Endodermal cell (in vitro differentiated cells): ENCODE measurements around the gene CACNA2D1. TPM values are rescaled to one million over a fixed set of nuclear protein-coding genes. Genes with fewer than 3 reads are reported as not detected.

Experiments used
- DNase-seq: peaks from one replicate; pipeline ENCODE4 v3.0.0-alpha.2; 2017
- H3K27ac ChIP-seq: 2 replicates; pipeline ENCODE4 v1.5.1; 2013; ENCODE audit warnings: mild to moderate bottlenecking, low read depth, low read length, moderate library complexity
- H3K27me3 ChIP-seq: 2 replicates; pipeline ENCODE4 v1.6.1; 2013; ENCODE audit warnings: mild to moderate bottlenecking, low read length, moderate library complexity; ENCODE audit not compliant: insufficient read depth, control insufficient read depth, poor library complexity, severe bottlenecking
- H3K36me3 ChIP-seq: 2 replicates; pipeline ENCODE4 v1.7.0; 2013; ENCODE audit warnings: mild to moderate bottlenecking, low read length, moderate library complexity; ENCODE audit not compliant: control insufficient read depth, insufficient read depth
- H3K4me1 ChIP-seq: one replicate; pipeline ENCODE4 v1.7.0; 2013; ENCODE audit warnings: low read length; ENCODE audit not compliant: control insufficient read depth, insufficient read depth
- H3K4me3 ChIP-seq: 2 replicates; pipeline ENCODE4 v1.5.1; 2013; ENCODE audit warnings: mild to moderate bottlenecking, low read length, moderate library complexity
- H3K9ac ChIP-seq: 2 replicates; pipeline ENCODE4 v1.6.1; 2013; ENCODE audit warnings: mild to moderate bottlenecking, low read length, moderate library complexity; ENCODE audit not compliant: poor library complexity, severe bottlenecking; ENCODE audit errors: extremely low read depth
- H3K9me3 ChIP-seq: 2 replicates; pipeline ENCODE4 v1.6.1; 2013; ENCODE audit warnings: mild to moderate bottlenecking, low read length, moderate library complexity; ENCODE audit not compliant: control insufficient read depth
- H3K27ac Mint-ChIP-seq: 2 replicates; pipeline ENCODE4 v1.8.0; 2020; ENCODE audit warnings: mixed read lengths
- H3K27me3 Mint-ChIP-seq: 2 replicates; pipeline ENCODE4 v1.8.0; 2021; ENCODE audit warnings: mild to moderate bottlenecking, mixed read lengths; ENCODE audit not compliant: insufficient read depth
- H3K36me3 Mint-ChIP-seq: 2 replicates; pipeline ENCODE4 v1.8.0; 2020; ENCODE audit warnings: low read depth, mixed read lengths
- H3K4me1 Mint-ChIP-seq: 2 replicates; pipeline ENCODE4 v1.8.0; 2020; ENCODE audit warnings: mixed read lengths
- H3K4me3 Mint-ChIP-seq: 2 replicates; pipeline ENCODE4 v1.8.0; 2020; ENCODE audit warnings: mild to moderate bottlenecking, moderate library complexity, mixed read lengths
- H3K9me3 Mint-ChIP-seq: 2 replicates; pipeline ENCODE4 v1.8.0; 2020; ENCODE audit warnings: mild to moderate bottlenecking, mixed read lengths
- WGBS, 2 experiments: methylation state at CpG; one replicate each; pipeline versions ENCODE4 v1.1.5 to v1.1.7; 2013; ENCODE audit warnings: missing lambda C conversion rate in 2 of 2, mixed read lengths in 1 of 2; ENCODE audit not compliant: insufficient coverage in 1 of 2, insufficient read length in 1 of 2; 5-methylcytosine and 5-hydroxymethylcytosine counted together
- total RNA-seq, 2 donors: library from RNA; stranded (reverse); fragmentation: NEBNext Ultra II Directional in 1 of 2; extraction: Animal tissue kit (Norgen Biotek cat#: 25700) in 1 of 2; gene quantifications; 2 replicates in 1 of 2; 3 replicates in 1 of 2; pipeline ENCODE4 v1.2.1, GENCODE V29; 2021
- TF ChIP-seq, protein P1 (sequence below): fragments of 200-600 bp; sonication (generic); conservative IDR thresholded peaks from 2 replicates; pipeline ENCODE4 v1.5.0; 2021; ENCODE audit warnings: antibody characterized with exemption, mild to moderate bottlenecking

Gene CACNA2D1
- total RNA-seq, 2 donors from 2014 or later: 16.9 to 26.8 TPM

DNA sequence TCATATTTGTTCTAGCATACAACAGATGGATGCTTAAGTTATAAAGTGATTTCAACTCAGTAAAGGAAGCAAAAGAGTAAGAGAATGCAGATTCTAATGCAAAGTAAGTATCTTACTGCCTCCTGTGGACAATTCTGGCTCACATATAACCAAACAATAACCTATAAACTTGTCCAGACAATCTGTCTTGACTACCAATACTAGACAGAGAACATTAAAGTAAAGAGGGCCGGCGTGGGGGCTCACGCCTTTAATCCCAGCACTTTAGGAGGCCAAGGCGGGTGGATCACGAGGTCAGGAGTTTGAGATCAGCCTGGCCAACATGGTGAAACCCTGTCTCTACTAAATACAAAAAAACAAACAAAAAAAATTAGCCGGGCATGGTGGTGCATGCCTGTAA lies 329.3 kb downstream of the CACNA2D1 start:
- Mint-ChIP-seq H3K4me1 (peaks cover 20% of the 10 kb centered on the region), H3K27ac (no peak overlapping the region), H3K27me3 (no peaks in the 10 kb centered on the region), H3K36me3 (no peaks in the 10 kb centered on the region), H3K9me3 (no peaks in the 10 kb centered on the region), H3K4me3 (no peak overlapping the region)
- peaks cover 2% of the 10 kb centered on the region for H3K4me1 ChIP-seq
- no peaks in the 10 kb centered on the region for H3K27me3 ChIP-seq
- WGBS, 2 experiments: 94% methylated on average over 6 of the region's 6 CpGs; no CpG with 5 or more reads in 1 of the 2 experiments
- no peak overlapping the region for H3K27ac ChIP-seq
- TF ChIP-seq, protein P1, sequence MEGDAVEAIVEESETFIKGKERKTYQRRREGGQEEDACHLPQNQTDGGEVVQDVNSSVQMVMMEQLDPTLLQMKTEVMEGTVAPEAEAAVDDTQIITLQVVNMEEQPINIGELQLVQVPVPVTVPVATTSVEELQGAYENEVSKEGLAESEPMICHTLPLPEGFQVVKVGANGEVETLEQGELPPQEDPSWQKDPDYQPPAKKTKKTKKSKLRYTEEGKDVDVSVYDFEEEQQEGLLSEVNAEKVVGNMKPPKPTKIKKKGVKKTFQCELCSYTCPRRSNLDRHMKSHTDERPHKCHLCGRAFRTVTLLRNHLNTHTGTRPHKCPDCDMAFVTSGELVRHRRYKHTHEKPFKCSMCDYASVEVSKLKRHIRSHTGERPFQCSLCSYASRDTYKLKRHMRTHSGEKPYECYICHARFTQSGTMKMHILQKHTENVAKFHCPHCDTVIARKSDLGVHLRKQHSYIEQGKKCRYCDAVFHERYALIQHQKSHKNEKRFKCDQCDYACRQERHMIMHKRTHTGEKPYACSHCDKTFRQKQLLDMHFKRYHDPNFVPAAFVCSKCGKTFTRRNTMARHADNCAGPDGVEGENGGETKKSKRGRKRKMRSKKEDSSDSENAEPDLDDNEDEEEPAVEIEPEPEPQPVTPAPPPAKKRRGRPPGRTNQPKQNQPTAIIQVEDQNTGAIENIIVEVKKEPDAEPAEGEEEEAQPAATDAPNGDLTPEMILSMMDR: no peak
- DNase-seq: no peak
- H3K36me3 ChIP-seq: no peaks in the 10 kb centered on the region
- no peaks in the 10 kb centered on the region for H3K9me3 ChIP-seq
- H3K4me3 ChIP-seq: no peak overlapping the region
- H3K9ac ChIP-seq: no peak overlapping the region

DNA sequence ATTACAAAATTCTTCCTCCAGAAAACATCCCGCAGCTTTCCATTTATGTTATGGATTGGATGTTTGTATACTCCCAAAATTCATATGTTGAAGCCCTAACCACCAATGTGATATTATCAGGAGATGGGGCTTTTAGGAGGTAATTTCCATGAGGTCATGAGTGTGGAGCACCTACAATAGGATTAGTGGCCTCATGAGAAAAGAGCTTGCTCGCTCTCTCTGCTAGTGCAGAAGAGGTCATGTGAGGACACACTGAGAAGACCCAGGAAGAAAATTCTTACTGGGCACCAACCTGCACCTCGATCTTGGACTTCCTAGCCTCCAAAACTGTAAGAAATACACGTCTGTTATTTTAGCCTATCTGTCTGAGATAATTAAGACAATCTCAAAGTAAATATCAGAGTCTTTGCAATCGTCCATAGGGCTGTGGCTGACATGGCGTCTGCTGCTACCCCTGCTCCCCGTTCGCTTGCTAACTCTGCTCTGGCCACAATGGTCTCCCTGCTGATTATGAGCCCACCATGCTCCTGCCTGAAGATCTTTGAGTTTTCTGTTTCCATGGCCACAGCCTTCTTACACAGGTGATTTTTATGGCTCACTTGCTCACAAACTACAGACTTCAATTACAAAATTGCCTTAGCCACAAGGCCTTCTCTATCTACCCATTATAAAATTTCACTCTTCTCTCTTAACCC lies 333.3 kb downstream of the CACNA2D1 start:
- 71 to 83% methylated on average over 7 to 8 of the region's 8 CpGs for WGBS, 2 experiments
- no peak overlapping the region for H3K4me3 Mint-ChIP-seq
- Histone ChIP-seq H3K9me3 (no peaks in the 10 kb centered on the region), H3K27me3 (no peaks in the 10 kb centered on the region), H3K36me3 (no peaks in the 10 kb centered on the region), H3K4me3 (no peak overlapping the region), H3K9ac (no peak overlapping the region), H3K27ac (no peak overlapping the region), H3K4me1 (peaks cover 2% of the 10 kb centered on the region)
- H3K27ac Mint-ChIP-seq: peak overlapping the region; percentile 18
- TF ChIP-seq, protein P1: no peak
- no peaks in the 10 kb centered on the region for H3K36me3 Mint-ChIP-seq
- H3K27me3 Mint-ChIP-seq: no peaks in the 10 kb centered on the region
- peaks cover 22% of the 10 kb centered on the region for H3K4me1 Mint-ChIP-seq
- no peaks in the 10 kb centered on the region for H3K9me3 Mint-ChIP-seq
- no peak for DNase-seq

- no peak overlapping the region for H3K4me3 ChIP-seq
- no peaks in the 10 kb centered on the region for H3K9me3 ChIP-seq
- Mint-ChIP-seq H3K4me3 (no peak overlapping the region), H3K36me3 (no peaks in the 10 kb centered on the region), H3K9me3 (no peaks in the 10 kb centered on the region), H3K4me1 (peaks cover 22% of the 10 kb centered on the region), H3K27me3 (no peaks in the 10 kb centered on the region), H3K27ac (no peak overlapping the region)
- 92% methylated on average over 1 of the region's 1 CpG; no CpG with 5 or more reads in 1 of the 2 experiments for WGBS, 2 experiments
- no peak overlapping the region for H3K27ac ChIP-seq
- TF ChIP-seq, protein P1: no peak
- H3K36me3 ChIP-seq: no peaks in the 10 kb centered on the region
- no peaks in the 10 kb centered on the region for H3K27me3 ChIP-seq
- H3K4me1 ChIP-seq: peaks cover 2% of the 10 kb centered on the region
- no peak overlapping the region for H3K9ac ChIP-seq
- no peak for DNase-seq
Measured at GRCh38 chr7:82109288-82109687, 334.3 kb downstream of the CACNA2D1 start.
